Right ventricle myocardium superior (tissue), 1 donor: ENCODE measurements around the gene QRSL1. TPM values are rescaled to one million over a fixed set of nuclear protein-coding genes. Genes with fewer than 3 reads are reported as not detected.
"Not testable (repeated sequence)": the region's sequence is repeated elsewhere in the genome, so short reads cannot be mapped to it uniquely, and the experiment has no call there.

Source experiments
- ATAC-seq: fragments of 200-7000 bp; cut with Tn5 transposase; one replicate; pipeline ENCODE4 v1.9.1; 2020; ENCODE audit warnings: mild to moderate bottlenecking; ENCODE audit not compliant: poor library complexity
- DNase-seq: peaks from one replicate; pipeline ENCODE4 v3.0.0-alpha.2; 2020
- intact Hi-C: fragments of 100-400 bp; cut with DNase I; formaldehyde crosslinking; loops from one replicate; pipeline ENCODE4 v1.11.2; 2022
- total RNA-seq: library from RNA; stranded (reverse); fragmentation: NEBNext Ultra II Directional; extraction: Animal tissue kit (Norgen Biotek cat#: 25700); gene quantifications from one replicate; pipeline ENCODE4 v1.2.1, GENCODE V29; 2021
- donor health status: DM: no; HTN: yes; CAD: no; lungs with severe emphysema.

QRSL1 gene
- total RNA-seq, 1 donor from 2014 or later, result 21.4 TPM

GRCh38 chr6:106620931-106621672 is 8.3 kb upstream of the QRSL1 start:
- intact Hi-C loops, result no loop called here
- ATAC-seq, result no peak

GRCh38 chr6:106622412-106622811 is 7.0 kb upstream of the QRSL1 start:
- intact Hi-C loops, result no loop called here
- no peak for DNase-seq
- ATAC-seq, result no peak

More at GRCh38 chr6:106620931-106621672, 8.3 kb upstream of the QRSL1 start:
- DNase-seq, result no peak

GRCh38 chr6:106623039-106623438 is 6.3 kb upstream of the QRSL1 start:
- ATAC-seq (no peak), DNase-seq (no peak)
- intact Hi-C loops, result no loop called here

- ATAC-seq (no peak), DNase-seq (no peak)
- intact Hi-C loops, result no loop called here
These were observed 2.9 kb upstream of the QRSL1 start for GRCh38 chr6:106626485-106626884.

GRCh38 chr6:106627760-106628159 is 1.6 kb upstream of the QRSL1 start:
- intact Hi-C loops, ATAC-seq, DNase-seq: not testable (repeated sequence)

GRCh38 chr6:106628658-106629102 is 698 bp upstream of the QRSL1 start:
- intact Hi-C loops, result no loop called here
- ATAC-seq (peak; percentile 4), DNase-seq (no peak)

- ATAC-seq, result no peak
- DNase-seq, result no peak
- intact Hi-C loops, result no loop called here
These were observed 433 bp downstream of the QRSL1 start for GRCh38 chr6:106629859-106630163.

GRCh38 chr6:106630366-106630765 is 988 bp downstream of the QRSL1 start:
- intact Hi-C loops, result no loop called here
- no peak for ATAC-seq
- DNase-seq, result no peak

- intact Hi-C loops, result no loop called here
- ATAC-seq (no peak), DNase-seq (no peak)
These were observed 2.0 kb downstream of the QRSL1 start for GRCh38 chr6:106631346-106631745.

GRCh38 chr6:106634565-106634964 is 5.2 kb downstream of the QRSL1 start:
- intact Hi-C loops, result no loop called here
- ATAC-seq (no peak), DNase-seq (no peak)

GRCh38 chr6:106637051-106637716 is 7.8 kb downstream of the QRSL1 start:
- intact Hi-C loops, result no loop called here
- DNase-seq, result no peak
- no peak for ATAC-seq

GRCh38 chr6:106637717-106638341 is 8.5 kb downstream of the QRSL1 start:
- DNase-seq (no peak), ATAC-seq (no peak)
- intact Hi-C loops, result no loop called here

- DNase-seq (no peak), ATAC-seq (no peak)
- intact Hi-C loops, result no loop called here
These were observed 10.4 kb downstream of the QRSL1 start for GRCh38 chr6:106639812-106640211.

GRCh38 chr6:106642476-106642875 is 13.1 kb downstream of the QRSL1 start:
- intact Hi-C loops, result no loop called here
- no peak for DNase-seq
- ATAC-seq, result no peak

- no peak for ATAC-seq
- no peak for DNase-seq
- intact Hi-C loops, result no loop called here
These were observed 13.7 kb downstream of the QRSL1 start for GRCh38 chr6:106643061-106643460.

- intact Hi-C loops, result no loop called here
- no peak for DNase-seq
- ATAC-seq, result no peak
These were observed 19.4 kb downstream of the QRSL1 start for GRCh38 chr6:106648651-106649308.

GRCh38 chr6:106658469-106658868 is 29.1 kb downstream of the QRSL1 start:
- intact Hi-C loops, result no loop called here
- DNase-seq (no peak), ATAC-seq (no peak)

GRCh38 chr6:106659859-106660258 is 30.5 kb downstream of the QRSL1 start:
- ATAC-seq (no peak), DNase-seq (no peak)
- intact Hi-C loops, result no loop called here

GRCh38 chr6:106662458-106662857 is 33.1 kb downstream of the QRSL1 start:
- DNase-seq (no peak), ATAC-seq (no peak)
- intact Hi-C loops, result no loop called here
